H1 (cell line): ENCODE measurements around the gene AOPEP. TPM values are rescaled to one million over a fixed set of nuclear protein-coding genes. Genes with fewer than 3 reads are reported as not detected.

Source experiments
- CTCF ChIA-PET: fragments of 300-600 bp; sonication (Branson Sonifier 250); formaldehyde crosslinking; loops from one replicate; lab custom pipeline; 2021; ENCODE audit not compliant: partially characterized antibody; lab: Charles Lee
- POLR2A ChIA-PET: fragments of 300-600 bp; sonication (Branson Sonifier 250); formaldehyde crosslinking; loops from one replicate; lab custom pipeline; 2021; ENCODE audit warnings: inconsistent platforms; ENCODE audit not compliant: partially characterized antibody; lab: Charles Lee
- DNase-seq, 2 experiments: peaks; one replicate each; pipeline versions ENCODE4 v3.0.0 to v3.0.0-alpha.2; 2010 to 2022; ENCODE audit warnings: low spot score in 2 of 2, low read depth in 1 of 2, mixed read lengths in 1 of 2
- FAIRE-seq: peaks from 2 replicates; lab custom pipeline; 2011; peaks lifted over from hg19 to GRCh38; lab: Jason Lieb, UNC
- H2AFZ ChIP-seq: 2 replicates; pipeline ENCODE4 v1.8.1; 2012; ENCODE audit warnings: low read length, inconsistent platforms
- H2AK5ac ChIP-seq: 2 replicates; pipeline ENCODE4 v1.6.1; 2013; ENCODE audit warnings: low read depth, low read length
- H2BK120ac ChIP-seq: replicated peaks from 2 replicates; pipeline ENCODE3; 2013; ENCODE audit warnings: low read depth, low read length, inconsistent platforms
- H2BK12ac ChIP-seq: 2 replicates; pipeline ENCODE4 v1.6.1; 2013; ENCODE audit warnings: low read depth, low read length
- H2BK15ac ChIP-seq: 2 replicates; pipeline ENCODE4 v1.6.1; 2013; ENCODE audit warnings: low read length
- H2BK20ac ChIP-seq: 2 replicates; pipeline ENCODE4 v1.6.1; 2013; ENCODE audit warnings: low read length
- H2BK5ac ChIP-seq: 2 replicates; pipeline ENCODE4 v1.6.1; 2013; ENCODE audit warnings: low read depth, low read length
- H3K14ac ChIP-seq: 2 replicates; pipeline ENCODE4 v1.6.1; 2013; ENCODE audit warnings: inconsistent platforms; ENCODE audit not compliant: insufficient read length
- H3K18ac ChIP-seq: 2 replicates; pipeline ENCODE4 v1.6.1; 2013; ENCODE audit warnings: low read length; ENCODE audit errors: extremely low read depth
- H3K23ac ChIP-seq: 2 replicates; pipeline ENCODE4 v1.6.1; 2013; ENCODE audit warnings: inconsistent platforms; ENCODE audit not compliant: insufficient read length
- H3K23me2 ChIP-seq: 2 replicates; pipeline ENCODE4 v1.6.1; 2013; ENCODE audit warnings: low read depth, low read length
- H3K27ac ChIP-seq: 2 replicates; pipeline ENCODE4 v1.6.1; 2011; ENCODE audit warnings: low read depth, low read length, inconsistent platforms
- H3K27me3 ChIP-seq, 4 experiments: replicated peaks in 1 of 4; 1 replicate in 1 of 4; 2 replicates in 3 of 4; pipeline versions ENCODE4 v1.6.1 to v1.8.1; 2011 to 2013; ENCODE audit warnings: low read length in 3 of 4, mild to moderate bottlenecking in 3 of 4, inconsistent platforms in 2 of 4, mixed read lengths in 2 of 4, moderate library complexity in 1 of 4; ENCODE audit not compliant: control insufficient read depth in 3 of 4, insufficient read depth in 3 of 4; ENCODE audit errors: extremely low read depth in 1 of 4
- H3K36me3 ChIP-seq, 4 experiments: 2 replicates each; pipeline versions ENCODE4 v1.6.1 to v1.8.1; 2011 to 2013; ENCODE audit warnings: mild to moderate bottlenecking in 4 of 4, low read length in 3 of 4, moderate library complexity in 2 of 4, control low read depth in 1 of 4, inconsistent platforms in 1 of 4; ENCODE audit not compliant: insufficient read depth in 4 of 4, control insufficient read depth in 2 of 4
- H3K4ac ChIP-seq: replicated peaks from 2 replicates; pipeline ENCODE3; 2013; ENCODE audit warnings: low read length, low read depth, mixed read lengths, inconsistent platforms; ENCODE audit not compliant: insufficient read length
- H3K4me1 ChIP-seq, 4 experiments: replicated peaks in 1 of 4; 1 replicate in 1 of 4; 2 replicates in 3 of 4; pipeline versions ENCODE4 v1.6.1 to v1.8.1; 2011 to 2013; ENCODE audit warnings: low read length in 3 of 4, inconsistent platforms in 2 of 4, mixed read lengths in 1 of 4; ENCODE audit not compliant: insufficient read depth in 4 of 4, control insufficient read depth in 3 of 4
- H3K4me2 ChIP-seq, 2 experiments: 2 replicates each; pipeline versions ENCODE4 v1.6.1 to v1.8.1; 2011 to 2013; ENCODE audit warnings: low read depth in 2 of 2, low read length in 2 of 2, control low read depth in 1 of 2, inconsistent platforms in 1 of 2, mild to moderate bottlenecking in 1 of 2; ENCODE audit not compliant: insufficient read depth in 1 of 2
- H3K4me3 ChIP-seq, 4 experiments: fragments of 200-600, 300-600 bp in 1 of 4; sonication (generic), shearing (Covaris generic), sonication (Bioruptor Twin) in 1 of 4; 2 replicates each; pipeline versions ENCODE4 v1.5.1 to v1.8.1; 2011 to 2016; ENCODE audit warnings: low read length in 4 of 4, low read depth in 3 of 4, control low read depth in 2 of 4, inconsistent platforms in 2 of 4, mild to moderate bottlenecking in 2 of 4, mixed read lengths in 1 of 4, moderate library complexity in 1 of 4; ENCODE audit not compliant: insufficient read depth in 2 of 4; ENCODE audit errors: extremely low read depth in 1 of 4
- H3K56ac ChIP-seq: replicated peaks from 2 replicates; pipeline ENCODE3; 2013; ENCODE audit warnings: low read depth, mild to moderate bottlenecking, mixed read lengths, low read length, inconsistent platforms; ENCODE audit not compliant: insufficient read length
- H3K79me1 ChIP-seq: 2 replicates; pipeline ENCODE4 v1.6.1; 2013; ENCODE audit warnings: low read depth, low read length, control low read depth
- H3K79me2 ChIP-seq, 2 experiments: 2 replicates each; pipeline versions ENCODE4 v1.6.1 to v1.8.1; 2012 to 2013; ENCODE audit warnings: low read length in 2 of 2, mild to moderate bottlenecking in 2 of 2, inconsistent platforms in 1 of 2; ENCODE audit not compliant: insufficient read depth in 2 of 2, control insufficient read depth in 1 of 2
- H3K9ac ChIP-seq, 4 experiments: replicated peaks in 1 of 4; 1 replicate in 1 of 4; 2 replicates in 3 of 4; pipeline versions ENCODE4 v1.6.1 to v1.8.1; 2011 to 2013; ENCODE audit warnings: low read depth in 3 of 4, low read length in 3 of 4, control low read depth in 2 of 4, mild to moderate bottlenecking in 2 of 4, moderate library complexity in 2 of 4, inconsistent platforms in 1 of 4; ENCODE audit errors: extremely low read depth in 1 of 4
- H3K9me3 ChIP-seq, 2 experiments: 2 replicates each; pipeline versions ENCODE4 v1.6.1 to v1.8.1; 2012 to 2013; ENCODE audit warnings: mild to moderate bottlenecking in 2 of 2, moderate library complexity in 2 of 2, control low read depth in 1 of 2, inconsistent platforms in 1 of 2, low read depth in 1 of 2, low read length in 1 of 2, mixed read lengths in 1 of 2; ENCODE audit not compliant: insufficient read depth in 2 of 2
- H4K20me1 ChIP-seq, 2 experiments: replicated peaks in 1 of 2; 2 replicates each; pipeline versions ENCODE3 to v1.8.1; 2011 to 2013; ENCODE audit warnings: inconsistent platforms in 2 of 2, low read length in 2 of 2, mild to moderate bottlenecking in 1 of 2; ENCODE audit not compliant: insufficient read depth in 2 of 2, control insufficient read depth in 1 of 2
- H4K5ac ChIP-seq: 2 replicates; pipeline ENCODE4 v1.6.1; 2013; ENCODE audit warnings: low read length, low read depth, mixed read lengths, inconsistent platforms; ENCODE audit not compliant: insufficient read length
- H4K8ac ChIP-seq: 2 replicates; pipeline ENCODE4 v1.8.0; 2013; ENCODE audit warnings: mild to moderate bottlenecking, moderate library complexity, low read length, inconsistent platforms; ENCODE audit not compliant: insufficient read depth; ENCODE audit errors: extremely low read depth
- H4K91ac ChIP-seq: replicated peaks from 2 replicates; pipeline ENCODE3; 2013; ENCODE audit warnings: low read length, mixed read lengths, inconsistent platforms; ENCODE audit not compliant: insufficient read length
- BRCA1 ChIP-seq: IDR thresholded peaks from 2 replicates; pipeline ENCODE4 v1.6.1; 2012; ENCODE audit warnings: low read depth, low read length, improper control_type of control experiment
- HDAC2 ChIP-seq, 2 experiments: fragments of 300-600 bp in 1 of 2; sonication (generic) in 1 of 2; IDR thresholded peaks; 2 replicates each; pipeline ENCODE4 v1.6.1; 2011 to 2012; ENCODE audit warnings: low read depth in 2 of 2, low read length in 2 of 2, mild to moderate bottlenecking in 2 of 2, moderate library complexity in 2 of 2, borderline replicate concordance in 1 of 2, inconsistent platforms in 1 of 2
- TAF1 ChIP-seq: IDR thresholded peaks from 2 replicates; pipeline ENCODE4 v1.6.1; 2011; ENCODE audit warnings: mild to moderate bottlenecking, low read depth, low read length
- WGBS, 2 experiments: shearing (Covaris generic) in 1 of 2; methylation state at CpG; one replicate each; pipeline versions ENCODE4 v1.1.6 to v1.1.7; 2013 to 2015; ENCODE audit warnings: low lambda C conversion rate in 2 of 2, mixed read lengths in 2 of 2, inconsistent platforms in 1 of 2, low coverage in 1 of 2, missing lambda C conversion rate in 1 of 2; ENCODE audit not compliant: insufficient replicate concordance in 2 of 2, insufficient coverage in 1 of 2, insufficient read length in 1 of 2; ENCODE audit errors: extremely low coverage in 1 of 2, missing lambda C conversion rate in 1 of 2; 5-methylcytosine and 5-hydroxymethylcytosine counted together
- polyA plus RNA-seq, 7 experiments: library from polyadenylated mRNA; depleted of rRNA in 3 of 7; stranded (reverse) in 5 of 7; unstranded in 2 of 7; fragments of >200 nt in 5 of 7; fragments of 200-250 nt in 2 of 7; gene quantifications; 1 replicate in 5 of 7; 2 replicates in 1 of 7; 4 replicates in 1 of 7; pipeline versions ENCODE4 v1.2.1 to v1.2.3, GENCODE V29; 2011 to 2013; ENCODE audit warnings: missing spikeins in 2 of 7, mixed read lengths in 2 of 7
- total RNA-seq: library from RNA; stranded (reverse); fragmentation: NEBNext Ultra II Directional; extraction: Animal tissue kit (Norgen Biotek cat#: 25700); gene quantifications from 2 replicates; pipeline ENCODE4 v1.2.1, GENCODE V29; 2021

AOPEP gene
- total and polyA plus RNA-seq, 2 of the 8 experiments (the other 6 are each of a cell fraction or from before 2014, with no cell fraction given): 6.1 to 14.3 TPM

DNA sequence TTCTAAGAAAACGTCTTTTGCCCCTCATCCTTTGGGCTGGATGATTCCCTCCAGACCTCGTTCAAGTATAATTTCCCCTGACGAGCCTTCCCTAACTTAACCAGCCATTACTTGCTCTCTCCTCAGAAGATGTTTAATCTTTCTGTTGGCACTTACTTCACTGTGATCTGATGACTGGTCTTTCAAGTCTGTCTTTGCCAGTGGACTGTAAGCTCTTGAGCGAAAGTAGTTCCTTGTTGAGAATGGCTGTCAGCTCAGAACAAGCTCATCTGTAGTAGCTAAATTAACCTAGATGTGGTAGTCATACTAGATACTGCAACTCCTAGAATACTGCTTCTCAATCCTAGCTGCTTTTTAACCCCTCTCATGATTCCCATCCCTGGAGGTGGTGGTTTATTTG lies 125.0 kb downstream of the AOPEP start:
- H3K9ac ChIP-seq: no peak overlapping the region
- H2BK15ac ChIP-seq: no peak overlapping the region
- no peaks in the 10 kb centered on the region for H4K20me1 ChIP-seq
- no peaks in the 10 kb centered on the region for H3K79me2 ChIP-seq
- 85% methylated on average over 4 of the region's 4 CpGs; no CpG with 5 or more reads in 1 of the 2 experiments for WGBS, 2 experiments
- no peak overlapping the region for H4K5ac ChIP-seq
- H2BK5ac ChIP-seq: no peak overlapping the region
- H3K4ac ChIP-seq: no peak overlapping the region
- no peak overlapping the region for H3K4me2 ChIP-seq
- CTCF ChIA-PET: interaction anchor here (0.5 to 0.6 kb wide), 3 partner anchors 8 to 329 kb away, joined by 3 read pairs; no protein-coding TSS in a partner anchor
- POLR2A ChIA-PET: no interaction called here
- DNase-seq (peak in 1 of 2 experiments; percentile 10), FAIRE-seq (no peak)
- H2BK120ac ChIP-seq: no peak overlapping the region
- H3K56ac ChIP-seq: no peak overlapping the region
- no peak overlapping the region for H3K4me3 ChIP-seq
- TF ChIP-seq TAF1 (no peak), BRCA1 (no peak), HDAC2 (IDR thresholded peaks at IDR 0.05; ENCODE audit: borderline replicate concordance in 1 of 2, low read depth in 2 of 2, low read length in 2 of 2) (no peak)
- no peak overlapping the region for H2AK5ac ChIP-seq
- no peaks in the 10 kb centered on the region for H3K9me3 ChIP-seq
- no peak overlapping the region for H3K18ac ChIP-seq
- no peak overlapping the region for H3K23ac ChIP-seq
- no peak overlapping the region for H4K91ac ChIP-seq
- no peak overlapping the region for H4K8ac ChIP-seq
- no peak overlapping the region for H2BK12ac ChIP-seq
- no peak overlapping the region for H3K27ac ChIP-seq
- peaks cover 0 to 5% (median 0%) of the 10 kb centered on the region in 4 experiments; a peak in 1 of 7 replicates for H3K4me1 ChIP-seq
- no peak overlapping the region for H2BK20ac ChIP-seq
- H3K79me1 ChIP-seq: no peaks in the 10 kb centered on the region
- H3K14ac ChIP-seq: no peak overlapping the region
- H3K36me3 ChIP-seq: no peaks in the 10 kb centered on the region
- no peak overlapping the region for H2AFZ ChIP-seq
- H3K27me3 ChIP-seq: no peaks in the 10 kb centered on the region
- no peaks in the 10 kb centered on the region for H3K23me2 ChIP-seq
